GM18861 (cell line): Measurements from ENCODE around the gene FAM168B.

ENCODE experiments used
- ATAC-seq: cut with Tn5 transposase; IDR thresholded peaks from one replicate; pipeline ENCODE4 v1.9.1; 2021; ENCODE audit not compliant: unreplicated experiment

FAM168B gene

GRCh38 chr2:131056204-131056931, 36.9 kb downstream of the FAM168B start:
- ATAC-seq: no peak

GRCh38 chr2:131055169-131056065, 37.8 kb downstream of the FAM168B start:
- ATAC-seq: no peak

- no peak for ATAC-seq
These were observed 38.8 kb downstream of the FAM168B start for GRCh38 chr2:131054488-131054887.

GRCh38 chr2:131052741-131053263, 40.5 kb downstream of the FAM168B start:
- no peak for ATAC-seq

GRCh38 chr2:131050896-131051295, 42.4 kb downstream of the FAM168B start:
- no peak for ATAC-seq

GRCh38 chr2:131049150-131049718, 44.0 kb downstream of the FAM168B start:
- ATAC-seq: no peak

GRCh38 chr2:131048641-131049040, 44.6 kb downstream of the FAM168B start:
- no peak for ATAC-seq

- ATAC-seq: no peak
These were observed 45.2 kb downstream of the FAM168B start for GRCh38 chr2:131047920-131048560.

- ATAC-seq: no peak
These were observed 46.2 kb downstream of the FAM168B start for GRCh38 chr2:131046918-131047652.

GRCh38 chr2:131046028-131046917, 47.0 kb downstream of the FAM168B start:
- ATAC-seq: no peak

- no peak for ATAC-seq
These were observed 47.8 kb downstream of the FAM168B start for GRCh38 chr2:131045286-131046027.

- no peak for ATAC-seq
These were observed 48.5 kb downstream of the FAM168B start for GRCh38 chr2:131044757-131045150.

- ATAC-seq: no peak
These were observed 49.0 kb downstream of the FAM168B start for GRCh38 chr2:131044075-131044756.

- ATAC-seq: no peak
These were observed 49.8 kb downstream of the FAM168B start for GRCh38 chr2:131043199-131044074.

- ATAC-seq: no peak
These were observed 51.0 kb downstream of the FAM168B start for GRCh38 chr2:131042148-131042775.

GRCh38 chr2:131041402-131042147, 51.7 kb downstream of the FAM168B start:
- ATAC-seq: no peak
